PC-3 (cell line): ENCODE measurements around the gene PPP3R1.

Source experiments
- EZH2 ChIP-seq: fragments of 300-600 bp; sonication (generic); IDR thresholded peaks from one replicate; pipeline ENCODE4 v1.6.1; 2017; ENCODE audit warnings: antibody characterized with exemption, mild to moderate bottlenecking, low read length; ENCODE audit not compliant: unreplicated experiment
- EZH2phosphoT487 ChIP-seq: fragments of 300-600 bp; sonication (generic); IDR thresholded peaks from 2 replicates; pipeline ENCODE4 v1.6.1; 2018; ENCODE audit warnings: mild to moderate bottlenecking, antibody characterized with exemption, low read length, borderline replicate concordance
- TF ChIP-seq, protein P1 (sequence below): fragments of 300-600 bp; sonication (generic); conservative IDR thresholded peaks from 2 replicates; pipeline ENCODE4 v1.5.1; 2017; ENCODE audit warnings: antibody characterized with exemption, low read depth, mild to moderate bottlenecking, low read length

GRCh38 chr2:68290901-68291300, 38.6 kb upstream of the PPP3R1 start:
- TF ChIP-seq, protein P1, sequence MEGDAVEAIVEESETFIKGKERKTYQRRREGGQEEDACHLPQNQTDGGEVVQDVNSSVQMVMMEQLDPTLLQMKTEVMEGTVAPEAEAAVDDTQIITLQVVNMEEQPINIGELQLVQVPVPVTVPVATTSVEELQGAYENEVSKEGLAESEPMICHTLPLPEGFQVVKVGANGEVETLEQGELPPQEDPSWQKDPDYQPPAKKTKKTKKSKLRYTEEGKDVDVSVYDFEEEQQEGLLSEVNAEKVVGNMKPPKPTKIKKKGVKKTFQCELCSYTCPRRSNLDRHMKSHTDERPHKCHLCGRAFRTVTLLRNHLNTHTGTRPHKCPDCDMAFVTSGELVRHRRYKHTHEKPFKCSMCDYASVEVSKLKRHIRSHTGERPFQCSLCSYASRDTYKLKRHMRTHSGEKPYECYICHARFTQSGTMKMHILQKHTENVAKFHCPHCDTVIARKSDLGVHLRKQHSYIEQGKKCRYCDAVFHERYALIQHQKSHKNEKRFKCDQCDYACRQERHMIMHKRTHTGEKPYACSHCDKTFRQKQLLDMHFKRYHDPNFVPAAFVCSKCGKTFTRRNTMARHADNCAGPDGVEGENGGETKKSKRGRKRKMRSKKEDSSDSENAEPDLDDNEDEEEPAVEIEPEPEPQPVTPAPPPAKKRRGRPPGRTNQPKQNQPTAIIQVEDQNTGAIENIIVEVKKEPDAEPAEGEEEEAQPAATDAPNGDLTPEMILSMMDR, result no peak
- TF ChIP-seq EZH2phosphoT487 (no peak), EZH2 (no peak)
